ENCODE results near the gene SYT13.

SYT13 gene

DNA sequence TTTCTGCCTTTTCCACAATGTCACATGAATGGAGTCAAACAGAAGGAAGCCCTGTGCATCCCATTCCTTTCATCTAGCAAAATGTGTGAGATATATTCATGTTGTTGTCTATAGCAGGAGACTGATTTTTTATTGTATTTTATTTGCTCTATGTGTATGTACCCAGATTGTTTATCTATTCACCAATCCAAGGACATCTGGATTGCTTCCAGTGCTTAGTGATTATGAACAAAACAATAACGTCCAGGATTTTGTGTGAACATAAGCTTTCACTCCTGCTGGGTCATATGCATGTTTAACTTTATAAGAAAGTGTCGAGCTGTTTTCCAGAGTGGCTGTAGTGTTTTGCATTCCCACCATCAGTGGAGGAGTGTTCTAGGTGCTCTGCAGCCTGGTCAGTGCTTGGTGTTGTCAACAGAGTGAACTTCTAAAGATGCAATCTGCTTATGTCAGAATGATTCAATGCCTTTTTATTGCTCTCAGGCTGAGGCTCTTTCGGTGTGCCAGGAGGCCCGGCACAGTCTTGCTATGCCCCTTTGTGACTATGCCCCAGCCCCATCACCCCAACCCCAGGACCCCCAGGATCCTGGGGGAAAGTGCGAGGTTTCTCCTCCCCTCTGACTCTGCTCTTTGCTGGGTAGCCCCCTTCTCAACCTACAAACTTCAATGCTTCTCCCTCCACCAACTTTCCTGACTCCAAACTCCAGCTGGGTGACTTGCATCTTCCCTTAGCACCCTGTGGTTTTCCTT, 19.9 kb upstream of the SYT13 start:
- DNase-seq, result no peak

- no peak for DNase-seq
Measured at GRCh38 chr11:45304992-45305335, 18.8 kb upstream of the SYT13 start.

- DNase-seq, result no peak
Measured at GRCh38 chr11:45304111-45304991, 18.2 kb upstream of the SYT13 start.

GRCh38 chr11:45303316-45303715, 17.2 kb upstream of the SYT13 start:
- no peak for DNase-seq

- no peak for DNase-seq
Measured at GRCh38 chr11:45301537-45302246, 15.6 kb upstream of the SYT13 start.

GRCh38 chr11:45300715-45301114, 14.6 kb upstream of the SYT13 start:
- no peak for DNase-seq

DNA sequence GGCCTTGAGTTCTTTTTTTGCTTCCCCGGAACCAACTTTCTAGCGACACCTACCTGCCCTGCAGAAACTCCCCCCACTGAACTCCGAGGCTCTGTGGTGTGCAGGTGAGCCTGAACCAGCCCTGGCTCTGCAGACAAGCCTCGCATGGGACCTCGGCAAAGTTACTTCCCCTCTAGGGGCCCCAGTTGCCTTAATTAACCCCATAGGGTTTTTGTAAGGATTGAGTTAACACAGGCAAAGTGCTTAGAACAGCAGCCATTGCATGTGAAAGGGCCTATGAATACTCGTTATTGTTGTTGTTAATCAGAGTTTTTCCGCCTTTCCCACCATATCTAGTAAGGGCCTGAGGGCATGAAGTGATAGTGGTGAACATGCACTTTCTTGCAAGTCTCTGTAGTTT, 12.6 kb upstream of the SYT13 start:
- no peak for DNase-seq

DNA sequence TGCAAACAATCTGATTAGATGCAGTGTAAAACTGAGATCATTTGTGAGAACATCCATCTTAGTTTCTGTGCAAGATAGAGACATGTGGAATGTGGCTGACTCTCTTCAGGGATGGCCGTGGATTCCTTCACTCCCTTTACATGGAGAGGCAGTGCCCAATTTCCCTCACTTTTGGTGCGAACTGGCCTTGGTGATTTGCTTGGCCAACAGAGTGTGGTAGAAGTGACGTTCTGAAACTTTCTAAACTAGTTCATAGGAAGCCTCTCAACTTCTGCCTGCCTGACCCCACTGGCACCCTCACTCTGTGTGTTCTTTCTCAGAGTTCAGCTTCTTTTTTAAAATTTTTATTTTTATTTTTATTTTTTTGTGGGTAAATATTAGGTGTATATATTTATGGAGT, 9.9 kb upstream of the SYT13 start:
- no peak for DNase-seq

GRCh38 chr11:45294499-45294898, 8.4 kb upstream of the SYT13 start:
- no peak for DNase-seq

GRCh38 chr11:45293566-45294192, 7.5 kb upstream of the SYT13 start:
- peak; percentile 74 for DNase-seq

DNA sequence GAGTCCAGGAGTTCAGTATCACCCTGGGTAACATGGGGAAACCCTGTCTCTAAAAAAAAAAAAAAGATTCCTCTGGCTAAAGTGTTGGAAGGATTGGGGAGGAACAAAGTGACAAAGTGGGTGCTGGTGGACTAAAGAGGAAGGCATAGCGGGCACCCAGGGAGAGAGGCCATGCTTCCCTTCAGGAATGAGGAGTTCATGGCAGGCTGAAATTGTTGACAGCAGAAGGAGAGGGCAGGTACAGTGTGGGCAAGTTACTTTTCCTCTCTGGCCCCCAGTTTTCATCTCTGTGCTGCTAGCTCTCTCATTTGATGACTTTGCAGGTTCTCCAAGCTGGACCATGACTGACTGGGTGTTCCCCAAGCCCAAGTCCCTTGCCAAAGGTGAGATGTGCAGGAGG, 4.4 kb upstream of the SYT13 start:
- no peak for DNase-seq

DNA sequence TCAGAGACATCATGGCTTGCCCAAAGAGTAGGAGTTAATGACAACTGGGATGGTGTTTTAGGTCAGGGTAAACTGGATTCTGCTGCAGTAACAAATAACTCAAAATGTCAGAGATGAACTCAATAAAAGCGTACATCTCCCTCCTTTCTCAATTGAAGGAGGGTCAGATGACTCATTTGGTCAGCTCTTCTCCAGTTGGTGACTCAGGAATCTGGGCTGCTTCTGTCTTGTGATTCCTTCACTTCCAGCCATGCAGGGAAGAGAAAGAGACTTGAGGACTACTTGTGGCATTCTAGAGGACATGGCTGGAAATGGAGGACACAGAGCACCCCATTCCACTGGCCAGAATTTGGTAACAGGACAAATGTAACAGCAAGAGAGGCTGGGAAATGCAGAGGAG, 3.2 kb upstream of the SYT13 start:
- DNase-seq, result no peak

DNA sequence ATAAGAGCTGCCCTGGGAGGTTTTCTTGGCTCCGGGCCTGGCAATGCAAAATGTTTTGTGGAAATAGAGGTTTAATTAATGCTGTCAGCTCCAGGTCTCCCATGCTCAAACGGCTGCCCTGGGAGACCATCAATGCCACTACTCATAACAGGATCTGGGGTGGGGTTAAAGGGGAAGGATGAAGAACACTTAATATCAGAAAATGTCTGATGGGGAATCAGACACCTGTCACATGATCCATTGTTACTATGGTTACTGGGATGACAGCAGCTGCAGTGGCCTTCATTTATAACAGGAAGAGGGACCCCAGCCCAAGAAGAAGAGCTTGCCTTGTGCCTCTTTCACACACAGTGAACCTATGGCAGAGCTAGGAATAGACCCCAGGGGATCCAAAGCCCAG, 2.2 kb upstream of the SYT13 start:
- DNase-seq, result no peak

- DNase-seq, result no peak
Measured at GRCh38 chr11:45287316-45287903, 1.3 kb upstream of the SYT13 start.

DNA sequence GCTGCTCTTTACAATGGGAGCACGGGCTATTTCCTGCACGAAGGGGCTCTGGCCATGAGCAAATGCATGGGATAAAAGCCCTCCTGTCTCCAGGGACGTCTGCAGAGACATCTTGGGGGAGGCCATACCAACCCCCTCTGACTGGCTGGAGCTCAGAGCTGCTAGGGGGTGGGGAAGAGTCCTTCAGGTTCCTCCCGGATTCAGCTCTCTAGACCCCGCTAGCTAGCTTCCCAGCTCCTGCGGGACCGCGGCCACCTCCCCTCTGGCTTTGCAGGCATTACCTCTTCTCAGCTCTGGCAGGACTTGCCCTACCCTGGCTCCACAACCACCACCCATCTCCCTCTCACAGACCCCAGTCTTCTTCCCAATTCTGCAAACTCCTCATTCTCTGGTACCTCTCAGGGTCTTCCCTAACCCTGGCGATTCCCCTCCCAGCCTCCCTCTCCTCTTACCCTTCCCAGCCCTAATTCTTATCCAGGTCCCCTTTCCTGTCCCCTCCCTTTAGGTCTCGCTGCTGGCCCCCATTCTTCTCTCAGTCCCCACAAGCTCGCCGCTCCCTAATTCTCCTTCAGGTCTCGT, 802 bp downstream of the SYT13 start:
- no peak for DNase-seq

- DNase-seq, result no peak
Measured at GRCh38 chr11:45282081-45282480, 4.1 kb downstream of the SYT13 start.

GRCh38 chr11:45280449-45280848, 5.7 kb downstream of the SYT13 start:
- DNase-seq, result no peak

DNA sequence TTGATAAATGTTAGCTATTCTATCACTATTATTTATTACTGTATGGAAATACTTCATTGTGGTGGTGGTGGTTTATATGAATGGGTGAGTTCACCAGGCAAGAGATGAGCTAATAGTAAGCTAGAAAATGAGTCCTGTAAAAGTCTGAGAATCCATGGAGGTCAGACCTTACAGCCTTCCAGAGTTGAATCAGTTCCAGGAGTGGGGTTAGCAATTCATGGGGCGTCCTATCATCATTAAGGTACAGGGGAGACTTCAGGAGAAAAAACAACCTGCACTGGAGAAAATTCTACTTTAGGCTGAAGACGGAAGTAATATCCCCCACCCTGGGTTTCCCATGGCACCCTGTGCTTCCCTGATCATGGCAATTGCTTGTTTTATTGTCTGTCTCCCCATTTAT, 6.5 kb downstream of the SYT13 start:
- no peak for DNase-seq

DNA sequence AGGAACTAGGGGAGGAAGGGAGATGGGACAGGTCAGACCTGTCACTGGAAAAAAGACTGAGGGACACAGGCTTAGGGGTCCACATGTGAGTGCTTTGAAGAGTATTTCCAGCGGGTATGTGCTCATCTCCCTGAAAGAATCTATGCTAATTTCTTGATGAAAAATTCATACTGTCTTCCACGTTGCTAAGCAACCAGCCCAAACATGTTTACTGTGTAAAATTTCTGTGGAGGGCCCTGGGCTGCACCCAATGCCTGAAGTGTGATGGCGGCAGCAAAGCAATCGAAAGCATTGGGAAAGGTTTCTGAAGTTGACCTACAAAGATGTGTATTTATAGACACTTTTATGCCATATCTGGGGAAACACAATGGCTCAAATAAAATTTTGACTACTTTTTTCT, 7.4 kb downstream of the SYT13 start:
- no peak for DNase-seq

DNA sequence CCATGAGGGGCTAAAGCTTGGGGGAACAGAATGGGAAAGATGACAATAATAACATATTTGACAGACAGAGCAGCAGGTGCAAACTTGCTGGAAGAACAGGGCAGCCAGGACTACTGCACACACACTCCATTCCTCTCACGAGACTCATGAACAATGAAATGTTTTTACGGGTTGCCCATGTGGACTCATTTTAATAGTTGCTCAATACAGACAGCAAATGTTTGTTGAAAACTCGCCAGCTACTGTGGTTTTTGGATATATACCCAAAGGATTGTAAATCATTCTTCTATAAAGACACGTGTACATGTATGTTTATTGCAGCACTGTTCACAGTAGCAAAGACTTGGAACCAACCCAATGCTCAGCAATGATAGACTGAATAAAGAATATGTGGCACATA, 10.3 kb downstream of the SYT13 start:
- DNase-seq, result no peak

- DNase-seq, result no peak
Measured at GRCh38 chr11:45274206-45274605, 11.9 kb downstream of the SYT13 start.

- no peak for DNase-seq
Measured at GRCh38 chr11:45273509-45273908, 12.6 kb downstream of the SYT13 start.

- no peak for DNase-seq
Measured at GRCh38 chr11:45272701-45273100, 13.4 kb downstream of the SYT13 start.

Measured in activated T-cell treated with anti-CD3 and anti-CD28 coated beads, Interleukin-2, amount 50 U/mL, for 48 hours (primary cell).